HG03432 (cell line): Measurements from ENCODE around the gene MRPS17.
"Not testable (repeated sequence)": the region's sequence is repeated elsewhere in the genome, so short reads cannot be mapped to it uniquely, and the experiment has no call there.

ENCODE experiments used
- ATAC-seq: cut with Tn5 transposase; IDR thresholded peaks from one replicate; pipeline ENCODE4 v1.9.1; 2021; ENCODE audit warnings: mild to moderate bottlenecking, moderate library complexity; ENCODE audit not compliant: unreplicated experiment

Gene MRPS17

DNA sequence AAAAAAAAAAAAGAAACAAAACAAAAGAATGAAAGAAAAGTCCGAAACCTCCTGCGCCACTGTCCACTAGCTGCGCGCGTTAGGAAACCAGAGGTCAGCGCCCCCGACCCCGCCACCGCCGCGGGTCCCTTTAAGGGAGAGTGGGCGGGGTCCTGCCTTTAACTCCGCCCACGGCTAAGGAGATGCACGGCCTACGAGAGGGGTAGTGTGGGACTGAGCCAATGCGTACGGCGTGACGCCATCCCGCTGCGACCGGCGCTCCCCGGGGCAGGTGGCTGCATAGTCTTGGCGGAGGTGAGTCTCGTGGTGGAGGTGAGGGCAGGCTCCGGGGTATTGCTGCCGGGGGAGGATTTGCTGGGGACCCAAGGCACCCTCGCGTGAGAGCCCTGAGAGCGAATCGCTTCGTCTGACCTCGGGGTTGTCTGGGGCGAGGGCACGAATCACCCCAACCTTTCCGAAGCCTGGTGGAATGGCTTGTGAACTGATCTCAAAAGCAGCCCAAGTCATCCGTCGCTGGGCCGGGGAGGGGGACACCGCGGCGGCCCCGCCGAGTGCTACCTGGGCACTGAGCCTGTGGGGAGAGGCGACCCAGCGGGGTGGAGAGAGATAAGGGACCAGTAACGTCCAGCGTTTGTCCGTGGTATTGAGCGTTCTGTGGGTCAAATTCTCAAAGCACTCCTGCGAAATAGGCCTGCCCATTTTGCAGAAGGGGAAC is at the start of gene MRPS17:
TSS of gene MRPS17 (plus strand) at position 241 of the 715 bp plus-strand sequence. CDS start 1,319 bp downstream, outside the sequence.
- peak; percentile 100 for ATAC-seq

DNA sequence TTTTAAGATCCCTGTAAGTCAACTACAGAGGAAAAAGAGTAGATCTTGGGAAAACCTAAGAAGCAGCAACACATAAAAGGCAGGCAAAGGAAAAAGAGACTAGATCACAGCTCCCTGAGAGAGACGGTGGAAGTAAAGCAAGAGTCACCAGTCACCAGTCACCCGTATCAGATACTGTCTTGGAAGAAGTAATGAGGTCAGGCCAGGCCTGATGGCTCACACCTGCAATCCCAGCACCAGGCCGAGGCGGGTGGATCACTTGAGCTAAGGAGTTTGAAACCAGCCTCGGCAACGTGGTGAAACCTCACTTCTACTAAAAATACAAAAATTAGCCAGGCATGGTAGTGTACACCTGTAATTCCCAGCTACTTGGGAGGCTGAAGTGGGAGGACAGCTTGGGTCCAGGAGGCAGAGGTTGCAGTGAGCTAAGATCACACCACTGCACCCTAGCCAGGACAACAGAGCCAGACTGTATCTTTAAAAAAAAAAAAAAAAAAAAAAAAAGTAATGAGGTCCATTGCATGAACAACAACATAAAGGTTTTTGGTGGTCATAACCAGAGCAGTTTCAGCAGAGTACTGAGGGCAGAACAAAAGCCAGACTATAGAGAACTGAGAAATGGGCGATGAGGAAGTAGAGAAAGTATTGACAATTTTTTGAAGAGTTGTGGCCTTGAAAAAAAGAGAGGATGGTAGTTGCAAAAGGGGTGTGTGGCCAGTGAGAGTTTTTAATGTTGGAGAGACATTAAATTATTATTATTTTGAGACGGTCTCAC is 47.5 kb upstream of the MRPS17 start:
- ATAC-seq, result peak; percentile 92

DNA sequence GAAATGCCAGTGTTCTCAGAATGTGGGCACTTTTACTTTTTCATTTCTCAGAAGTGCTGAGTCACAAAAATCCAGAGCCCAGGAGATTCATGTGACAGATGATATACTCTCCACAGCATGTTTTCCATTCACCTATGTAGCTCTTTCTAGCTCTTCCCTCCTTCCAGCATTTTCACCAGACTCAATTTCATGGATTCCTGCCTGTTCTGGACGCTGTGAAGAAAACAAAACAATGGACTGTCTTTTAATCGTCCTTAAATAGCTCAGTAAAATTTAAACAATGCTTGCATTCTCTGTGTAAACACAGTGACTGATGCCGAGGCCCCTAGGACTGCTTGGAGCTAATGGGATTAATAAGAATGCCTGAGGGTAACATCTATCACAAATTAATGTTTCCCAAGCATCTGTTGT is 38.9 kb upstream of the MRPS17 start:
- no peak for ATAC-seq

DNA sequence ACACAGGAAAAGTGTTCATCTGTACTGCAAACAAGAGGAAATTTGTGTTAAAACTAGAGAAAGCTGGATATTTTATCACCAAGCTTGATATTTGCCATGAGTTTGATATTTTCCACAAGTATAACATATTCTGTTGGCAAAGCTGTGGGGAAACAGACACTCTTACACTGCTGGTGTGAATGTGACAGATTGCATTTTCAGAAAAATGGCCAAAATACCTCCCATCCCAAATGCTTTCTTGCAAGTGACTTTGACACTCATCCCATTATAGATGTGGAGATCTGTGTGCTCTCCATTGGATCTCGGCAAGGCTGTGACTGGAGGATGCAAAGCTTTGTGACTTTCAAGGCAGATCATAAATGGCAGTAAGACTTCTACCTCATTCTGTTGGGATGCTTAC is 33.9 kb upstream of the MRPS17 start:
- no peak for ATAC-seq

DNA sequence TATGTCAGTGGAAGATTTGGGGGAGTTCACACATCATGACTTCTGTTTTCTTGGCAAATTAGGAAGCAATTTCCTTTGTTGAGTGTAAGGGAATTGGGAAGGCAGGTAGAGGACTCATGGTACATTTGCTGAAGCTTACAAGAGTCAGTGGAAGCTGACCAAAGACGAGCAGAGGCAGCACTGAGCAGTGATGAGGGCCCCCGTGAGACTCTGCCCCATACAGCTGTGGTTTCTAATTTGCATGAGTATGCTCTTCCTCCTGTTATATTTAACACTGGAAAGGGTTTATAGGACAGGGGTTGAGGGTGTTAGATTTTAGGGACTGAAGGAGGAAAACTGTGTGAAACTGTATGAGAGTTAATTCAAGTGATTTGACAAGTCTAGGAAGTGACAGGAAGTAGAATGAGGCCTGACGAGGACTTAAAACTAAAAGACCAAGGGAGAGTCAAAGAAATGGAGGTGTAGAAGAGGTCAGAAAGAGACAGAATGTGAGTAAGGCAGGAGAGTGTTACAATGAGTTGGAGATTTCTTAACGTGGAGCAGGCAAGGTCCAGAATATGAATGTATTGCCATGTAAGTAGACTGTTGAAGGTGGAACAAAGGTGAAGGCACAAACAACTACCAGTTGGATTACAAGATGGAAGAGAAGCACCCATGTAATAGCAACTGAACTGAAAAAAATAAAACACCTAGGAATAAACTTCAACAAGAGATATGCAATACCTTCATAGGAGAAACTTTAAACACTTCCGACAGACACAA is 23.5 kb upstream of the MRPS17 start:
- ATAC-seq, result no peak

DNA sequence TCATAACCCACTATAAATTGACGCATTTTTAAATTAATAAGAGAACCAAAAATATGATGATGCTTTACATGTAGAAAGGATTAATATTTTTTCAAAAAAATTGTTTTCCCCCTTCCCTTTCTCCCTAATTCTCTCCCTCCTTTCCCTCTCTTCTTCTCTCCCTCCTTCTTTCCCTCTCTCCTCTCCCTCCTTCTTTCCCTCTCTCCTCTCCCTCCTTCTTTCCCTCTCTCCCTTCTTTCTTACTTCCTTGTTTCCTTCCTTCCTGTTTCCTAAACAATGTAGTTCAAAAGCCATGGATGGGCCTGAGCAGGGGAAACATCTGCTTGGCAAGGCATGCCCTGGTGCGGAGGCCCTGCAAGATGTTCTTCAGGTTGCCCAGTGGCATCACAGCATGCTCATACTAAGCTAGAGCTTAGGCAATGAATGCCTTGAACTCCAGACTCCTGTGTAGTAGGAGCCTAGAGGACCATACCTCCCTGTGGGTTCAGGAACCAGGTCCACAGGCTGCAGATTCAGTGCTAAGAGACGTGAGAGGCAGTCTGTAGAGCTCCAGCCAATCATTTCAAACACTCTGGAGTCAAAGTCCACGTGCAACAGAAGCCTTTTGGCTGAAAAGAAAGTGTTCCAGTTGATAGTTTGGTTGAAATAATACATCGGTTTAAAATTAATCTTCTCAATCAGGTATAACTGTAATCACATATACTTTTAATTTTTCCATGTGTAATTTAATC is 20.1 kb upstream of the MRPS17 start:
- ATAC-seq, result no peak

DNA sequence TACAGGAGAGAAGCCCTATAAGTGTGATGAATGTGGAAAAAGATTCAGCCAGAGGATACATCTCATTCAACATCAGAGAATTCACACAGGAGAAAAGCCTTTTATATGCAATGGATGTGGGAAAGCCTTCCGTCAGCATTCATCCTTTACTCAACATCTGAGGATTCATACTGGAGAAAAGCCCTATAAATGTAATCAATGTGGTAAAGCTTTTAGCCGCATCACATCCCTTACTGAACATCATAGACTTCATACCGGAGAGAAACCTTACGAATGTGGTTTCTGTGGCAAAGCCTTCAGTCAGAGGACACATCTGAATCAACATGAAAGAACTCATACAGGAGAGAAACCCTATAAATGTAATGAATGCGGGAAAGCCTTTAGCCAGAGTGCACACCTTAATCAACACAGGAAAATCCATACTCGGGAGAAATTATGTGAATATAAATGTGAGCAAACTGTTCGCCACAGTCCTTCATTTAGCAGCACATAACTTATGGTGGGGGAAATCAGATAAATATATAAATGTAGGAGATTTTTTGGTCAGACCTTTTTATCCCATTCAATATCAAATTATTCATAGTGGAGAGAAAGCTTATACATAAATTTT is 12.1 kb upstream of the MRPS17 start:
- ATAC-seq, result no peak

DNA sequence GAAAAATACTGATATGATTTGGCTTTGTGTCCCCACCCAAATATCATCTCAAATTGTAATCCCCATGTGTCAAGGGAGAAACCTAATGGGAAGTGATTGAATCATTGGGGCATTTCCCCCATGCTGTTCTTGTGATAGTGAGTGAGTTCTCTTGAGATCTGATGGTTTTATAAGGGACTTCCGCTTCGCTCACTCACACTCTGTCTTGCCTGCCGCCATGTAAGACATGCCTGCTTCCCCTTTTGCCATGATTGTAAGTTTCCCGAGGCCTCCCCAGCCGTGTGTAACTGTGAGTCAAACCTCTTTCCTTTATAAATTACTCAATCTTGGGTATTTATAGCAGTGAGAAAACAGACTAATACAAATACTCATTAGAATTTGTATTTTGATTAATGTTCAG is 5.1 kb upstream of the MRPS17 start:
- ATAC-seq, result no peak

DNA sequence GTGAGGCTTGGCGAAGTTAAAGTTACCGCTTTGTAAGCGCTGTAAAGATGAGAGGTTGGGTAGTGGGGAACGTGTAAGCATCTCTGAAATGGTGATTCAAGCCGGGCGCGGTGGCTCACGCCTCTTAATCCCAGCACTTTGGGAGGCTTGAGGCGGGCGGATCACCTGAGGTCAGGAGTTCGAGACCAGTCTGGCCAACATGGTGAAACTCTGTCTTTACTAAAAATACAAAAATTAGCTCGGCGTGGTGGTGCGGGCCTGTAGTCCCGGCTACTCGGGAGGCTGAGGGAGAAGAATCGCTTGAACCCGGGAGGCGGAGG is 635 bp downstream of the MRPS17 start:
- ATAC-seq, result not testable (repeated sequence)

DNA sequence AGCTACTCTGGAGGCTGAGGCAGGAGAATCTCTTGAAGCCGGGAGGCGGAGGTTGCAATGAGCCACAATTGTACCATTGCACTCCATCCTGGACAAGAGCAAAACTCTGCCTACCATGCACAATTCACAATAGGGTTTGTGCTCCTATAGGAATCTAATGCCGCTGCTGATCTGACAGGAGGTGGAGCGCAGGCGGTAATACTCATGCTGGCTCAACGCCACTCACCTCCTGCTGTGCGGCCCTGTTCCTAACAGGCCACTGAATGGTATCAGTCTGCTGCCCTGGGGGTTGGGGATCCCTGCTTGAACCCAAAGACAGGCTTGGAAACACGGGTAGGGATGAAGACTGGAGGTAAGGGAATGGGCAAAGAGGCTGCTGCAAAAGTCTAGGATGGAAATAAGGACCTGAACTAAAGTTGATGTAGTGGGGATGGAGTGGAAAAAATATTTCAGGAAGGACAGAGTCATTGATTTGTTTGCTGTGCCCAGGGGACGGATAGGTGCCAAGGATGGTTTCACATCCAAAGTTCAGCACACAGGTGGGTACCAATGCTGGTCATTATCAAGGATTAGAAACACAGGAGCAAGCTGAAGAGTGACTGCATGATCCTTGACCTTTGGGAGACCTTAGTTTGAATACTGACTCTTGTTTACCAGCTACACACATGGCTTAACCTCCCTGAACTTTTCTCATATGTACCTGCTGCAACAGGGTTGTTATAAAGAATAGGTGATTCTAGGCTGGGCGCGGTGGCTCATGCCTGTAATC is 2.2 kb downstream of the MRPS17 start:
- no peak for ATAC-seq

DNA sequence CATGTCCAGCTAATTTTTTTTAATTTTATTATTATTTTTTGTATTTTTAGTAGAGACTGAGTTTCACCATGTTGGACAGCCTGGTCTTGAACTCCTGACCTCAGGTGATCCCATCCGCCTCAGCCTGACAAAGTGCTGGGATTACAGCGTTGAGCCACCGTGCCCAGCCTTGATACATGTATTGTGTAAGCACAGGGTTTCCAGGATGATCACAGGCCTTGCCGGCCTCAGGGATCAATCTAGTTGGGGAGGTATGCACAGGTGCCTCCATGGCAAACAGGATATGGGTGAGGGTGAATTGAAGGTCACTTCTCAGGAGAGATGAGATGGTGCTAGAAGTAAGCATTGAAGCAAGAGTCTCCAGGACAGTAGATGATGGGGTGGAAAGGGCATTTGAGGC is 5.5 kb downstream of the MRPS17 start:
- ATAC-seq, result no peak

DNA sequence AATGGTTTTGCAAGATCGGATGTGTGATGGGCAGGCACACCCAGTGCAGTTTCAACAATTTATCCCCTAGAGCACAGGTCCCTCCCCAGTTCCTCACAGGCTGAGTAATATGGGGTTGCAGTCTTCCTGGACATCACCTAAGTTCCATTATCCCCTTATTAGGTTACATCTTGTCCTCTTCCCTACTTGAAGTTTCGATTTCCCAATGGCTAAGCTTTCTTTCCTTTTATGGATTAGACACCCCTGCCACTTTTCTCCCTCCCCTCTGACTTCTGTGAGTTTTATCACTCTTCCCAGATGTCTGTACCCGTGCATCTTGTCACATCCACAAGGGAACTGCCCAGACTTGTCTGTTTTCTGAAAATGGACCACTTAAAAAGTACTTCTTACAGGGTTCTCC is 10.3 kb downstream of the MRPS17 start:
- ATAC-seq, result no peak

DNA sequence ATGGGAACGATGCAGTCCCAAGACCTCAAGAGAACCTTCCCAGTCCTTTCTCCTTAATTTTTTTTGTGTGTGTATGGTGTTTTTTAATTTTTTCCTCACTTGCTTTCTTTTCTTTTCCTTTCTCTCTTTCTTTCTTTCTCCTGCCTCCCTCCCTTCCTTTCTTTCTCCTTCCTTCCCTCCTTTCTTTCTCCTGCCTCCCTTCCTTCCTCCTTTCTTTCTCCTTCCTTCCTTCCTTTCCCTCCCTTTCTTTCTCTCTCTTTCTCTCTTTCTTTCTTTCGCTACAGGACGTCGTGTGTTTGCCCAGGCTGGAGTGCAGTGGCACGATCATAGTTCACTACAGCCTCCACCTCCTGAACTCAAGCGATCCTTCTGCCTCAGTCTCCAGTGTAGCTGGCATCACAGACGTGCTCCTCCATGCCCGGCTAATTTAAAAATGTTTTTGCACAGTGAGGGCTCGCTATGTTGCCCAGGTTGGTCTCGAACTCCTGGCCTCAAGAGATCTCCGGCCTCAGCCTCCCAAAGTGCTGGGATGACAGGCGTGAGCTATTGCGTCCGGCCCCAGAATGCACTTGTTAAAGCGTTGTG is 12.0 kb downstream of the MRPS17 start:
- ATAC-seq, result no peak

DNA sequence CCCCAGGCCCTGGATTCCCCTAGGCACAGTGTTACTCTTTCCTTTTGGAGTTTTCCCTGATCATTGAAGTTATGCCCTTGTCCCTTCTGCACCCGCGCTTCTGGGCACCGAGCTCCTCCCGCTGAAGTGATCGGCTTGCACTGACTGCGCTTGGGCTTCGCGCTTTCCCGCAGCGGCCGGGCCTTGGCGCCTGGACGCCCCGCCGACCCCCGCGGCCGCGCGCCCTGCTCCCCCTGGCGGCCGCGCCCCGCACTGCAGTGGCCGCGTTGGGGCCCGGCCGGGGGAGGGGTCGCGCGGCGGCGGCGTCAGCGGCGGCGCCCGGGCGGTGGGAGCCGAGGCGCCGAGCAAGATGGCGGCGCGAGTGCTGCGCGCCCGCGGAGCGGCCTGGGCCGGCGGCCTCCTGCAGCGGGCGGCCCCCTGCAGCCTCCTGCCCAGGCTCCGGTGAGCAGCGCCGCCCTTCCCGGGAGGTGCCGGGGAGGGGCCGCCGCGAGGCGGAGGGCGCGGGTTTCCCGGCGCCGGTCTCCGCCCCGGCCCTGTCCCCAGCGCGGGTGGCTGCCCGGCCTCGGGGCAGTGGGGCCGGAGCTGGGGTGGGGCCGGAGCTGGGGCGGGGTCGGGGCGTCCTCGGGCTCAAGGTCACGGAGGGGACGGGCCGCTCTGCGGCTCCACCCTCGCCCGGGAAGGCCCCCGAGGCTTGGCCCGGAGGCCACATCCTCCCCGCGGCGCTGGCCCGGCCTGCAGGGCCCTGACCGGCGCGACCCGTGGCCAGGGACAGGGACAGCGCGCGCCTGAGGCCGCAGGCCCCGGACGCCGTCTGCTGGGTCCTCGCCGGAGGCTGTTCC is 12.8 kb downstream of the MRPS17 start, which contains the start of gene NIPSNAP2:
TSS of gene NIPSNAP2 (plus strand) at position 325 of the 839 bp plus-strand sequence. CDS start at position 350, 25 bp downstream.
- peak; percentile 89 for ATAC-seq

DNA sequence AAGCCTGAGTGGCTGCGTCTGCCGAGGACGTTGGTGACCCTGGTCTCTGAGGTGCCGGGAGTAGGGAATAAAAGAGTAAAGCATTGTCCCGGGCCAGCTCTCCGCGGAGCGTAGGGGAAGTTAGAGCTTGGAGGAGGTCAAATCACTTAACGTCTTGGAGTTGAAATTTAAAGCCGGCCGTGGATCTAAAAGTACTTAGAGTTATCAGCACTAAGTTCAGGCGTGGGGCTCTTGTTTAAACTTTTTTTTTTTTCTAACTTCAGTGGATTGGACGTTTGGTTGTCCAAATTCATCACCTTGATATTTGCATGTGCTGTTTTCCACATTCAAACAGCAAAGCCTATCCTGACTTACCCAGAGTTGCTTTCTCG is 13.4 kb downstream of the MRPS17 start:
- no peak for ATAC-seq

DNA sequence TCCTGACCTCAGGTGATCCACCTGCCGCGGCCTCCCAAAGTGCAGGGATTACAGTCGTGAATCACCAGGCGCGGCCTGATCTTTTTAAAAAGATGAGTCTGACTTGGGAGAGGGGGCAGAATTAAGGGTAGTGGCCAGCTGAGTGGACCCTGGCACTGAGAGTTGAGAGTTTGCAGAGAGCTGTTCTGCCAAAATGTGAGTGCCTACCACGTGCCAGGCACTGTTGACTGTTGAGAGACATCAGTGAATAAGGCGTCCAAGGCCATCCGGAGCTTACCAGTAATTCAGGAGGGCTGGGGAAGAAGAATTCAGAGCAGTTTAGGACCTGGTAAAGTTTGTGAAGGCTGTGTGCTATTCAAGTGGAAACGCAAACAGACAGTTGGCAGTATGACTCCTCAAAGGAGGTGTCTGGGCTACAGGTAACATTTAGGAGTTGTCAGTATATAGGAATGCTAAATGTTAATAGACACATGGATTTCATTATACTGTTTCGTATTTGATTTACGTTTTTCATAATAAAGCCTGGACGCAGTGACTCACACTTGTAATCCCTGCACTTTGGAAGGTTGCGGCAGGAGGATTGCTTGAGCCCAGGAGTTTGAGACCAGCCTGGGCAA is 14.2 kb downstream of the MRPS17 start:
- ATAC-seq, result no peak

DNA sequence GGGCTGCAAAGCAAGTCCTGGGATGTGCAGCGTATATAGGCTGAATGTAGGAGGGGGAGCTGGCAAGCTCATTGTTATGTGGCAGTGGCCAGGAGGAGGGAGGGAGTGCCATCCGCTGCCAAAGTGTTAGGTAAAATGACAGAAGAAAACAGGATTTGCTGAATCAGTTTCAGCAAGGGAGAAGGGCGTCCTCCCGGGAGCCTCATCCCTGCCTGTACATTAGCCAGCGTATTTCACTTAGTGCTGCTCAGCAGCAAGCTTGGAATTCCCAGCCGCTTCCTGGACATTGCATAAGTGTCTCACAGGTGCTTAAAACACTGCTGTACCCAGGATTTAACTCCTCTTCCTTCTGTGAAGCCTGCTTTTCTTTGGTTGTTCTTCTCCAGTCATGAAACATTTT is 15.2 kb downstream of the MRPS17 start:
- ATAC-seq, result no peak

DNA sequence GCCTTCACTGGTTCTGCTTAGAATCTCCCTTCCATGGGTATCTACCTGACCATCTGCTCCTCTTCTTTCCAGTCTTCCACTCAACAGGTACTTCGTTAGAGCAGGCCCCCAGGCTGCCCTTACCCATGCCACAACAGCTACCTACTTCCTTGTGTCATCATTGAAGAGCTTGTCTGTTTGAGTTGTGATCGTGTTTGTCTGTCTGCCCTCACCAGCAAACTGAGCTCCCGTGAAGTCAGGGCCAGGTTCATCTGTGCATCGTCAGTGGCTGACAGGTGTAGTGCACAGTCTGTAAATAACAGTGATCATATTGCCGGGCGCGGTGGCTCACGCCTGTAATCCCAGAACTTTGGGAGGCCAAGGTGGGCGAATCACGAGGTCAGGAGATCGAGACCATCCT is 17.7 kb downstream of the MRPS17 start:
- ATAC-seq, result no peak
